Type B pancreatic cell (in vitro differentiated cells): ENCODE results near the gene DDX49. TPM values are rescaled to one million over a fixed set of nuclear protein-coding genes. Genes with fewer than 3 reads are reported as not detected.
A peak's percentile ranks its signal among the peaks of the same experiment; 100 is the strongest.
"Not testable (repeated sequence)": the region's sequence is repeated elsewhere in the genome, so short reads cannot be mapped to it uniquely, and the experiment has no call there.

ENCODE experiments used
- DNase-seq: peaks from one replicate; pipeline ENCODE4 v3.0.0; 2021; ENCODE audit warnings: mixed read lengths; ENCODE audit not compliant: unreplicated experiment; ENCODE audit errors: extremely low spot score
- H3K27ac Mint-ChIP-seq: 2 replicates; pipeline ENCODE4 v1.8.0; 2021; ENCODE audit warnings: mild to moderate bottlenecking, mixed read lengths
- H3K27me3 Mint-ChIP-seq: 2 replicates; pipeline ENCODE4 v1.8.0; 2021; ENCODE audit warnings: mixed read lengths
- H3K36me3 Mint-ChIP-seq: 2 replicates; pipeline ENCODE4 v1.8.0; 2021; ENCODE audit warnings: mixed read lengths
- H3K4me1 Mint-ChIP-seq: one replicate; pipeline ENCODE4 v1.8.0; 2021; ENCODE audit warnings: mixed read lengths; ENCODE audit not compliant: unreplicated experiment
- H3K4me3 Mint-ChIP-seq: 2 replicates; pipeline ENCODE4 v1.8.0; 2021; ENCODE audit warnings: mild to moderate bottlenecking, mixed read lengths
- H3K9me3 Mint-ChIP-seq: 2 replicates; pipeline ENCODE4 v1.8.0; 2021; ENCODE audit warnings: mixed read lengths
- total RNA-seq: library from RNA; stranded (reverse); gene quantifications from 2 replicates; pipeline ENCODE4 v1.2.1, GENCODE V29; 2021; ENCODE audit warnings: low replicate concordance
- TF ChIP-seq, protein P1 (sequence below): fragments of 200-600 bp; sonication (generic); conservative IDR thresholded peaks from 2 replicates; pipeline ENCODE4 v1.5.0; 2021; ENCODE audit warnings: antibody characterized with exemption, mild to moderate bottlenecking

DDX49 gene
- total RNA-seq, 1 donor from 2014 or later = 58.3 TPM

- Mint-ChIP-seq H3K27ac (peak overlapping the region; percentile 83), H3K4me3 (peak overlapping the region; percentile 72), H3K9me3 (no peaks in the 10 kb centered on the region), H3K36me3 (peaks cover 7% of the 10 kb centered on the region), H3K27me3 (no peaks in the 10 kb centered on the region), H3K4me1 (peaks cover 14% of the 10 kb centered on the region)
- TF ChIP-seq, protein P1, sequence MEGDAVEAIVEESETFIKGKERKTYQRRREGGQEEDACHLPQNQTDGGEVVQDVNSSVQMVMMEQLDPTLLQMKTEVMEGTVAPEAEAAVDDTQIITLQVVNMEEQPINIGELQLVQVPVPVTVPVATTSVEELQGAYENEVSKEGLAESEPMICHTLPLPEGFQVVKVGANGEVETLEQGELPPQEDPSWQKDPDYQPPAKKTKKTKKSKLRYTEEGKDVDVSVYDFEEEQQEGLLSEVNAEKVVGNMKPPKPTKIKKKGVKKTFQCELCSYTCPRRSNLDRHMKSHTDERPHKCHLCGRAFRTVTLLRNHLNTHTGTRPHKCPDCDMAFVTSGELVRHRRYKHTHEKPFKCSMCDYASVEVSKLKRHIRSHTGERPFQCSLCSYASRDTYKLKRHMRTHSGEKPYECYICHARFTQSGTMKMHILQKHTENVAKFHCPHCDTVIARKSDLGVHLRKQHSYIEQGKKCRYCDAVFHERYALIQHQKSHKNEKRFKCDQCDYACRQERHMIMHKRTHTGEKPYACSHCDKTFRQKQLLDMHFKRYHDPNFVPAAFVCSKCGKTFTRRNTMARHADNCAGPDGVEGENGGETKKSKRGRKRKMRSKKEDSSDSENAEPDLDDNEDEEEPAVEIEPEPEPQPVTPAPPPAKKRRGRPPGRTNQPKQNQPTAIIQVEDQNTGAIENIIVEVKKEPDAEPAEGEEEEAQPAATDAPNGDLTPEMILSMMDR = peak; percentile 62
- no peak for DNase-seq
Measured at GRCh38 chr19:18915639-18916038, 3.9 kb upstream of the DDX49 start.

DNA sequence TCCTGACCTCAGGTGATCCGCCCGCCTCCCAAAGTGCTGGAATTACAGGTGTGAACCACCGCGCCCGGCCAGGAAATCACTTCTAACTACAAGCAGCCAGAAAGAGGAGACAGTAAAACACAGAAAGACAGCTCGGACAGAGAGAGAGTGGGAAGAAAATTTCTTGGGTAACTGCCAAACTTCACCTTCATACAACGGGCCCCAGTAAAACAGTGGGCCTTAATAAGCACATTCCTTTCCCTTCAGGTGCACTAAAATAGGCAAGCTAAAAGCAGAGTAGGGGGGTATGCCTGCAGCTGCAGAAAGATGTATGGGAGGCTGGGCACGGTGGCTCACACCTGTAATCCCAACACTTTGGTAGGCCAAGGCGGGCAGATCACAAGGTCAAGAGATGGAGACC is 1.9 kb upstream of the DDX49 start:
- Mint-ChIP-seq H3K4me3 (peak overlapping the region; percentile 80), H3K4me1 (peaks cover 14% of the 10 kb centered on the region)
- not testable (repeated sequence) for H3K36me3 Mint-ChIP-seq, DNase-seq, H3K27me3 Mint-ChIP-seq, H3K27ac Mint-ChIP-seq, H3K9me3 Mint-ChIP-seq

GRCh38 chr19:18919900-18920214 is 342 bp downstream of the DDX49 start:
- TF ChIP-seq, protein P1 = no peak
- Mint-ChIP-seq H3K4me3 (peak overlapping the region; percentile 93), H3K9me3 (no peaks in the 10 kb centered on the region), H3K36me3 (peaks cover 4% of the 10 kb centered on the region), H3K27me3 (no peaks in the 10 kb centered on the region), H3K4me1 (peaks cover 14% of the 10 kb centered on the region), H3K27ac (peak overlapping the region; percentile 87)
- DNase-seq = no peak

DNA sequence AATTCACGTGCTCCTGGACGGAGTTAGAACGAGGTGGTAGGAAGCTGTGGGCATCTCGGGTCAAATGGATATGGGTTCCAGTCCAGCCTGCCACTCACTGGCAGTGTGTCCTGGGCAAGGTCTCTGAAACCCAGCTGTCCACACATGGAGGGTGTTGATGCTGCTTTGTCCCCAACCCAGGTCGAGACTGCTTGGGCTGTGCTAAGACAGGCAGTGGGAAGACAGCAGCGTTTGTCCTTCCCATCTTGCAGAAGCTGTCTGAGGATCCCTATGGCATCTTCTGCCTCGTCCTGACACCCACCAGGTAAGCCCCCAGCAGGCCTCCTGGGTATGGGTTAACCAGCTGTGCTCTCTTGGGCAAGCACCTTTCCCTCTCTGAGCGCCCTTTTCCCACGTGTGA is 885 bp downstream of the DDX49 start:
- Mint-ChIP-seq H3K4me1 (peaks cover 14% of the 10 kb centered on the region), H3K27ac (peak overlapping the region; percentile 87)

GRCh38 chr19:18921593-18921992 is 2.1 kb downstream of the DDX49 start:
- peak overlapping the region; percentile 55 for H3K4me3 Mint-ChIP-seq
- H3K36me3 Mint-ChIP-seq = peaks cover 4% of the 10 kb centered on the region
- H3K9me3 Mint-ChIP-seq = no peaks in the 10 kb centered on the region
- H3K27me3 Mint-ChIP-seq = no peaks in the 10 kb centered on the region
- H3K4me1 Mint-ChIP-seq = peaks cover 14% of the 10 kb centered on the region
- DNase-seq = no peak
- H3K27ac Mint-ChIP-seq = no peak overlapping the region
- TF ChIP-seq, protein P1 = no peak

More for the DNA sequence above, 885 bp downstream of the DDX49 start:
- peak overlapping the region; percentile 93 for H3K4me3 Mint-ChIP-seq
- TF ChIP-seq, protein P1 = no peak
- H3K27me3 Mint-ChIP-seq = no peaks in the 10 kb centered on the region
- H3K36me3 Mint-ChIP-seq = peaks cover 4% of the 10 kb centered on the region
- no peaks in the 10 kb centered on the region for H3K9me3 Mint-ChIP-seq
- no peak for DNase-seq

DNA sequence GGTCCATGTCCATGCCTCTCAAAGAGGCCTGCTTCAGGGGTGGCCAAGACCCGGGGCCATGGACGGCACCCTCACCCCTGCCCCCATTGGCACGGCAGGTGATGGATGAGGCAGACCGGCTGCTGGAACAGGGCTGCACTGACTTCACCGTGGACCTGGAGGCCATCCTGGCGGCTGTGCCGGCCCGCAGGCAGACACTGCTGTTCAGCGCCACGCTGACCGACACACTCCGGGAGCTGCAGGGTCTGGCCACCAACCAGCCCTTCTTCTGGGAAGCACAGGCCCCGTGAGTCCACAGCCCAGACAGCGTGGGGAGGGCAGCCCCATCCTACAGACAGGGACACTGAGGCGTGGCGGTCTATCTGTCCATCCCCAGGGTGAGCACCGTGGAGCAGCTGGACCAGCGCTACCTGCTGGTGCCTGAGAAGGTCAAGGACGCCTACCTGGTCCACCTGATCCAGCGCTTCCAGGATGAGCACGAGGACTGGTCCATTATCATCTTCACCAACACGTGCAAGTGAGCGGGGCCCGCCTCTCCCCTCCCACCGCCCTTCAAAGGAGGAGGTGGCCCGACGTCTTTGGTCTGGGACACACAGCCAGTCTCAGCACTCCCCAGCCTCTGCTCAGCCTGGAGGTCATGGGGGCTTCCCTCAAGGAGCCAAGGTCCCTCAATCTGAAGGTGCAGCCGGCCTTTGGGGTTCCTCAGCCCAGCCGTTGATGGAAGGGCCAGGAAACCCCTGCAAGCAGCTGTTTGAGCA is 2.9 kb downstream of the DDX49 start:
- Mint-ChIP-seq H3K27ac (no peak overlapping the region), H3K4me3 (no peak overlapping the region), H3K9me3 (no peaks in the 10 kb centered on the region), H3K27me3 (no peaks in the 10 kb centered on the region), H3K4me1 (peaks cover 13% of the 10 kb centered on the region), H3K36me3 (peaks cover 4% of the 10 kb centered on the region)
- TF ChIP-seq, protein P1 = no peak
- DNase-seq = no peak
